ENCODE results near the gene CAPRIN1.

The CAPRIN1 gene

GRCh38 chr11:34072041-34072440 is 20.5 kb downstream of the CAPRIN1 start:
- H3K4me1 ChIP-seq (ENCODE audit: insufficient read depth, poor library complexity, severe bottlenecking): peaks cover 28% of the 10 kb centered on the region
- H3K27me3 ChIP-seq (ENCODE audit: insufficient read depth, poor library complexity, severe bottlenecking): no peaks in the 10 kb centered on the region
- H3K4me3 ChIP-seq (ENCODE audit: severe bottlenecking): no peak overlapping the region
- DNase-seq (ENCODE audit: low spot score): no peak
- no peak for ATAC-seq (ENCODE audit: low read depth)
- H3K36me3 ChIP-seq (ENCODE audit: low read depth): peaks cover 91% of the 10 kb centered on the region
- H3K9me3 ChIP-seq (ENCODE audit: severe bottlenecking): no peaks in the 10 kb centered on the region
- TF ChIP-seq, protein P1, sequence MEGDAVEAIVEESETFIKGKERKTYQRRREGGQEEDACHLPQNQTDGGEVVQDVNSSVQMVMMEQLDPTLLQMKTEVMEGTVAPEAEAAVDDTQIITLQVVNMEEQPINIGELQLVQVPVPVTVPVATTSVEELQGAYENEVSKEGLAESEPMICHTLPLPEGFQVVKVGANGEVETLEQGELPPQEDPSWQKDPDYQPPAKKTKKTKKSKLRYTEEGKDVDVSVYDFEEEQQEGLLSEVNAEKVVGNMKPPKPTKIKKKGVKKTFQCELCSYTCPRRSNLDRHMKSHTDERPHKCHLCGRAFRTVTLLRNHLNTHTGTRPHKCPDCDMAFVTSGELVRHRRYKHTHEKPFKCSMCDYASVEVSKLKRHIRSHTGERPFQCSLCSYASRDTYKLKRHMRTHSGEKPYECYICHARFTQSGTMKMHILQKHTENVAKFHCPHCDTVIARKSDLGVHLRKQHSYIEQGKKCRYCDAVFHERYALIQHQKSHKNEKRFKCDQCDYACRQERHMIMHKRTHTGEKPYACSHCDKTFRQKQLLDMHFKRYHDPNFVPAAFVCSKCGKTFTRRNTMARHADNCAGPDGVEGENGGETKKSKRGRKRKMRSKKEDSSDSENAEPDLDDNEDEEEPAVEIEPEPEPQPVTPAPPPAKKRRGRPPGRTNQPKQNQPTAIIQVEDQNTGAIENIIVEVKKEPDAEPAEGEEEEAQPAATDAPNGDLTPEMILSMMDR (IDR thresholded peaks at IDR 0.05; ENCODE audit: poor library complexity, severe bottlenecking): no peak
- H3K27ac ChIP-seq (ENCODE audit: poor library complexity, severe bottlenecking): no peak overlapping the region

GRCh38 chr11:34072832-34073231 is 21.3 kb downstream of the CAPRIN1 start:
- no peak overlapping the region for H3K27ac ChIP-seq (ENCODE audit: poor library complexity, severe bottlenecking)

GRCh38 chr11:34074391-34074790 is 22.9 kb downstream of the CAPRIN1 start:
- Histone ChIP-seq H3K36me3 (ENCODE audit: low read depth) (peaks cover 98% of the 10 kb centered on the region), H3K27me3 (ENCODE audit: insufficient read depth, poor library complexity, severe bottlenecking) (no peaks in the 10 kb centered on the region), H3K4me1 (ENCODE audit: insufficient read depth, poor library complexity, severe bottlenecking) (peaks cover 22% of the 10 kb centered on the region), H3K27ac (ENCODE audit: poor library complexity, severe bottlenecking) (peak overlapping the region; percentile 58), H3K4me3 (ENCODE audit: severe bottlenecking) (no peak overlapping the region), H3K9me3 (ENCODE audit: severe bottlenecking) (no peaks in the 10 kb centered on the region)
- no peak for DNase-seq (ENCODE audit: low spot score)
- ATAC-seq (ENCODE audit: low read depth): no peak
- TF ChIP-seq, protein P1 (IDR thresholded peaks at IDR 0.05; ENCODE audit: poor library complexity, severe bottlenecking): no peak

More at GRCh38 chr11:34072832-34073231, 21.3 kb downstream of the CAPRIN1 start:
- Histone ChIP-seq H3K4me3 (ENCODE audit: severe bottlenecking) (no peak overlapping the region), H3K4me1 (ENCODE audit: insufficient read depth, poor library complexity, severe bottlenecking) (peaks cover 22% of the 10 kb centered on the region), H3K36me3 (ENCODE audit: low read depth) (peaks cover 91% of the 10 kb centered on the region), H3K27me3 (ENCODE audit: insufficient read depth, poor library complexity, severe bottlenecking) (no peaks in the 10 kb centered on the region), H3K9me3 (ENCODE audit: severe bottlenecking) (no peaks in the 10 kb centered on the region)
- ATAC-seq (ENCODE audit: low read depth): no peak
- no peak for DNase-seq (ENCODE audit: low spot score)
- TF ChIP-seq, protein P1 (IDR thresholded peaks at IDR 0.05; ENCODE audit: poor library complexity, severe bottlenecking): no peak

- H3K4me3 ChIP-seq (ENCODE audit: severe bottlenecking): no peak overlapping the region
- DNase-seq (ENCODE audit: low spot score): no peak
Measured at GRCh38 chr11:34075178-34075820, 23.8 kb downstream of the CAPRIN1 start.

GRCh38 chr11:34080609-34081008 is 29.1 kb downstream of the CAPRIN1 start:
- no peaks in the 10 kb centered on the region for H3K27me3 ChIP-seq (ENCODE audit: insufficient read depth, poor library complexity, severe bottlenecking)
- H3K4me3 ChIP-seq (ENCODE audit: severe bottlenecking): no peak overlapping the region
- H3K9me3 ChIP-seq (ENCODE audit: severe bottlenecking): no peaks in the 10 kb centered on the region
- DNase-seq (ENCODE audit: low spot score): no peak
- no peak overlapping the region for H3K27ac ChIP-seq (ENCODE audit: poor library complexity, severe bottlenecking)
- H3K36me3 ChIP-seq (ENCODE audit: low read depth): peaks cover 100% of the 10 kb centered on the region
- peaks cover 4% of the 10 kb centered on the region for H3K4me1 ChIP-seq (ENCODE audit: insufficient read depth, poor library complexity, severe bottlenecking)
- no peak for ATAC-seq (ENCODE audit: low read depth)
- TF ChIP-seq, protein P1 (IDR thresholded peaks at IDR 0.05; ENCODE audit: poor library complexity, severe bottlenecking): no peak

More at GRCh38 chr11:34075178-34075820, 23.8 kb downstream of the CAPRIN1 start:
- Histone ChIP-seq H3K27ac (ENCODE audit: poor library complexity, severe bottlenecking) (peak overlapping the region; percentile 58), H3K9me3 (ENCODE audit: severe bottlenecking) (no peaks in the 10 kb centered on the region), H3K27me3 (ENCODE audit: insufficient read depth, poor library complexity, severe bottlenecking) (no peaks in the 10 kb centered on the region), H3K4me1 (ENCODE audit: insufficient read depth, poor library complexity, severe bottlenecking) (peaks cover 22% of the 10 kb centered on the region), H3K36me3 (ENCODE audit: low read depth) (peaks cover 100% of the 10 kb centered on the region)
- TF ChIP-seq, protein P1 (IDR thresholded peaks at IDR 0.05; ENCODE audit: poor library complexity, severe bottlenecking): no peak
- peak; percentile 69 for ATAC-seq (ENCODE audit: low read depth)

Data from RWPE2 (cell line).